GOT3 (cell line): ENCODE results near the gene GLB1L3.

ENCODE experiments used
- DNase-seq: peaks from one replicate; lab custom pipeline; 2025; ENCODE audit warnings: mixed read lengths; lab: John Stamatoyannopoulos, UW

GLB1L3 gene, protein sequence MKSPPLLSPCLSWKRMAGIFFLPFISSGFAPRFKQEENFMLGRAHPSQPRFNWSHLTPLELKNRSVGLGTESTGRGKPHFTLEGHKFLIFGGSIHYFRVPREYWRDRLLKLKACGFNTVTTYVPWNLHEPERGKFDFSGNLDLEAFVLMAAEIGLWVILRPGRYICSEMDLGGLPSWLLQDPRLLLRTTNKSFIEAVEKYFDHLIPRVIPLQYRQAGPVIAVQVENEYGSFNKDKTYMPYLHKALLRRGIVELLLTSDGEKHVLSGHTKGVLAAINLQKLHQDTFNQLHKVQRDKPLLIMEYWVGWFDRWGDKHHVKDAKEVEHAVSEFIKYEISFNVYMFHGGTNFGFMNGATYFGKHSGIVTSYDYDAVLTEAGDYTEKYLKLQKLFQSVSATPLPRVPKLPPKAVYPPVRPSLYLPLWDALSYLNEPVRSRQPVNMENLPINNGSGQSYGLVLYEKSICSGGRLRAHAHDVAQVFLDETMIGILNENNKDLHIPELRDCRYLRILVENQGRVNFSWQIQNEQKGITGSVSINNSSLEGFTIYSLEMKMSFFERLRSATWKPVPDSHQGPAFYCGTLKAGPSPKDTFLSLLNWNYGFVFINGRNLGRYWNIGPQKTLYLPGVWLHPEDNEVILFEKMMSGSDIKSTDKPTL

DNA sequence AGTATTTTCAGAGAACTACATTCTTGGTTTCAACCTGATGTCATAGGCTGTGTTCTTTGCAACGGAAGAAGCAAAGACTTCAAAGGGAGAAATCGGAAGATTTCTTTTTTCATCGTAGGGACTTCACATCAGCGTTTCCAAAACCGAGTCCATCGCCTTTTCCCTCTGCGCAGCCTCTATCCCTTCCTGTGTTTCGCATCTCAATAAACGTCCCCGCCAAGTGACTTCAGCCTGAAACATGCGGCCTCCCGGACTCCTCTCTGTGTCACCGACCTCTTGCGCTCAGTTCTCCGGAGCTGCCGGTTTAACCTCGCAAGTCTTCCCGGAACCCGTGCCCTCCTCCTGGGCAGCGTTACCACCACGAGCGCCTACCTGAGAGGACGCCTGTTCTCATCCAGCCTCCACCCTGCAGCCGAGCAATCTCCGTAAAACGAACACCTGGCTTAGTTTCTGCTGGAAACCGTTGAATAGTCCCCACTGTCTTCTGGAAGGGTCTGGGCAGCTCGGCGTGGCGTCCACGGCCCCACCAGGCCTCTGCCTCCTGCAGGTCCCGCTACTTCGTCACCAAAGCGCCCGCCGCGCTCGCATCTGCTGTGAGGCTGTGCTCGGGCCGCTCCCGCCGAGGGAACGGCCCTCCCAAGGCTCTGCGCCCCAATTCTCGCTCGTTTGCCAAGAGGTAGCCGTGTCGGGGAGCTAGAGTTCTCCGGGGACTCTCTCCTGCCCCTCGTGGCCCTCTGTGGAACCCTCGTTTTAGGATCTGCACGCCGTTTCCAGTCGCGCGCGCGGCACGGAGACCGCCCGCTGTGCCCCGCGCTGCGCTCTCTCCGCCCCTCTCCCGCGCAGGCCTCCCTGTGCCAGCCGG is at the start of gene GLB1L3:
TSS of gene GLB1L3 (plus strand) at position 846 of the 862 bp plus-strand sequence. CDS start 362 bp downstream, outside the sequence.
- no peak for DNase-seq

DNA sequence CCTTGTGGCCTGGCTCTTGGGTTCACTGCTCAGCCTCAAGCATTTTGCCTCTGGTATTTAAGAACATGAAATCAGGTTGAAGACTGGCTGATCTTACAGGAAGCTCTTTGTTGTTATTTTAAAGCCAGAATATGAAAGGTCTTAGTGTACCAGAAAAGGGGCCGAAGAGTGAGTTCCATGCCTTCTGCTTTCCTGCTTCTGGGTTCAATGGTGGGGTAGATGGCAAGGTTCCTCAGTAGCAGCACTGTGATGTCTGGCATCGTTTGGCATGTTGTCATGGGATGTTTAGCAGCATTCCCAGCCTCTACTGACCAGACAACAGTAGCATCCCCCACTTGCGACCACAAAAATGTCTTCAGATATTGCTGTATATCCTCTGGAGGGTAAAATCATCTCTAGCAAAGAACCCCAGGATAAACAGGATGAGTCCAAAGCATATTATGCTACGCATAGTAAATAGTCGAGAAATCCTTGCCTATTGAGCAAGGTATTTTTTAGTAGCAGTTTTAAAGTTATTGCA is 49.3 kb upstream of the GLB1L3 start:
- no peak for DNase-seq

DNA sequence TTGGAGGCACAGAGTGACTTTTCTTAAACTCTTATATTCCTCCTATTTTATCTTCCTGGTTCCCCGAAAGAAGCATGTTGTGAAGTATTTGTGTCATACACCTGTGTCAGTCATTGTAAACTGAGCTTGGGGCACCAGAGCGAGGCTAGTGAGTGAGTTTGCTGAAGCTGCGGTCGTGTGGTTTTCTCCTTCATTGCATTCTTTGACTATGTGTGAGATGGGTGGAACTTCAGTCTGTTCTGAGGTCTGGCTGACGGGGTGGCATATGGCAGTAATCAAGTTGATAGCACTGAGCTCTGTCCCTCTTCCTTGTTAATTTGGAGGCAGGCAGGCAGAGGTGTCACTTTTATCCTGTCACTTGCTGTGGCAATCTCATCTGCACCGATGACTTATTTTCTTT is 47.6 kb upstream of the GLB1L3 start:
- no peak for DNase-seq

DNA sequence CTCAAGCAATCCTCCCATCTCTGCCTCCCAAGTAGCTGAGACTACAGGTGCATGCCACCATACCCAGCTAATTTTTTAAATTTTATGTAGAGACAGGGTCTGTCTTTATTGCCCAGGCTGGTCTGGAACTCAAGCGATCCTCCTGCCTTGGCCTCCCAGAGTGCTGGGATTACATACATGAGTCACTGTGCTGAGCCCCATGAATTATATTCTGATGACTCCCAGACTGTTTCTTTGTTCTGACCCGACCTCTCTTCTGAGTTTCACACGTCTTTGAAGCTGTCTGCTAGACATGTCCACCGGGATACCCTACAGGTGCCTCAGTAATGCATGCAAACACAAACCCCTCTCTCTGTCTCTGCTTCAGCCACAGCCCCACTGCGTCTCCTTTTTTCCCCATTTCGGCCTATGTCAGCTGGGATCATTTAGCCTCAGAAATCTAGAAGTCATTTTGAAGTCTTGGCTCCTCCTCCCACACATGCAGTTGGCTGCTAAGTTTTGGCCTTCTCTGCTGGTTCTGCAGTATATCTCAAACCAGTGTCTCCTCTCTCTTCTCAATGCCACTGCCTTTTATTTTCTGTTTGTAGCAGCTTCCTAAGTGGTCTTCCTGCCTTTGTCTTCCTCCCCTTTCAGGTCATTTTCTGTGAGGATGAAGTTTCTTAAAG is 46.9 kb upstream of the GLB1L3 start:
- no peak for DNase-seq

DNA sequence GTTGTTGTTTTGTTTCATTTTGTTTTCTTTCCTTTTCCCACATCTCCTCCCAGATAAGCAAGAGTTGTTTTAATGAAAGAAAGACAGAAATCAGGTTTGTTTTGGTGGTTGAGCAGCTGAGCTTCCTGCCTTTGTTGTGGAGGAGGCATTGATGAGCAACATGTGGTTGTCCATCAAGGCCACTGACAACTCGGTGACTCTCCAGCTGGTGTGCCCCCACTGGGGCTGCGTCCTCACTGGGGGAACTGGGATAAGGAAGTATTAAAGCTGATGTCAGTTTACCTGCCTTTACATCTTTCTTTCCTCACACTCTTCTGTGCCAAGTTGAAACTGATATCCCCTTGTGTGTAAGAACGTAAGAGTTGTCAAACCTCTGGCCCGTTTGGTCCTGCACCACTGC is 45.8 kb upstream of the GLB1L3 start:
- DNase-seq, result no peak

DNA sequence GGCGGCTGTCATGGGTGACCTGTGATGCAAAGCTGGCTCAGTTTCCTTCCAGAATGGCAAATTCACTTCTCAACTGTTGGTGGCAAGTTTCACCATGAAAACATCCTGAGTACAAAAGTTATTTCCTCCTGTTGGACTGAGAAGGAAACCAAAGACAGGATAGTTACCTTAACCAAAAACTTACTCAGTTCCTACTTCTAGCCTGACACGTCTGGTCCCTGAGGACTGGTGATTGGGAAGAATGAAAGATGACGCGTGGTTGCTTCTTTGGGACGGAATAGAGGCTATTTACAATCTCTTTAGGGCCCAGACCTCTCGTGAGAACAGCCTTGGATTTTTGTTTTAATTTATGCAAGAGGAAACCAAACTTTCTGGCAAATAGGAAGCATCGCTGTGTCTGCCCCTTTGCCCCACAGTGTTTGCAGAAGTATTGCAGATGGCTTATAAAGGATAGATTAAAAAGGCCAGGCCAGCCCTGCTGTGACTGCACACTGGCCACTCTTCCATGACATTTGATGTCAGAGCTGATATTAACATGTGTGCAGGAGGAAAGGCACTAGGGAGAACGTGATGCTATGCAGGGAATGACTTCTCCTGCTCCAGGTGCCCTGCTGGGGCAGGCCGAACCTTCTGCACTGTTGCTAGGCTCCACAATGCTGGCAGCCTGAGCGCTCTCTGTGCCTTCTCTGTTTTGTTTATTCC is 44.1 kb upstream of the GLB1L3 start:
- no peak for DNase-seq

DNA sequence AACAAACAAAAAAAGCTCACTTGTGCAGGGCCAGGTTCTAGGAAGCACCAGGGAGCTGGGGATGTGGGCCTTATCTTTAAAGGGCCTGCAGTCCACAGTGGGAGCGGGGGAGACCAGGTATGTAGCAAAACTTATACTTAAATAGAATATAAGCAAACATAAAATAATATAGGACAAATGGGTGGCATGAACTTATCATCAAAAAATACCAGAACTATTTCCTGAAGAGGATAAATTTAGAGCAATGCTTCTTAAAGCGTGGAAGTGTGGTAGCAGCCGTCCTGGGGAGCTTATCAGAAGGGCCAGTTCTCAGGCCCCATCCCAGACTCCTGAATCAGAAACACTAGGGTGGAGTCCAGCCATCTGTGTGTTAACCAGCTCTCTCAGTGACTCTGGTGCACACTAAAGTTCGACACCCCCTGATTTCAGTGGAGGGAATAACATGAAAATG is 42.4 kb upstream of the GLB1L3 start:
- no peak for DNase-seq

DNA sequence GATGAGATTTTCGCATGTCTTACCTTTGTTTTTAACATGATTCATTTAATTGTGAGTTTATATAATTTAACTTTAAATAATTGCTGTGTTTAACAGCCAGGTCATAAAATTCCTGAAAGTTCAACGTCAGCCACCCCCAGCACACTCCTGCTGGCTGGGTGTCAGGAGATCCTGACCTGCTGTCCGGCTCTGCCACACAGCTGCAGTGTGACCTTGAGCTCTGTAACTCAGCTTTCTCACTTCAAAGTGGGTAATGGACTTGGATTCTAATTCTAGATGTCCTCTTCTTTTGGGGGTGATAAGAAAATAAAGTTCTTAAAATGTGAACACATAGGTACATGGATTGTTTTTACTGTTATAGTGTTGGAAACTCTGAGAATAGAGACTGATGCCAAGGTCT is 40.8 kb upstream of the GLB1L3 start:
- no peak for DNase-seq

DNA sequence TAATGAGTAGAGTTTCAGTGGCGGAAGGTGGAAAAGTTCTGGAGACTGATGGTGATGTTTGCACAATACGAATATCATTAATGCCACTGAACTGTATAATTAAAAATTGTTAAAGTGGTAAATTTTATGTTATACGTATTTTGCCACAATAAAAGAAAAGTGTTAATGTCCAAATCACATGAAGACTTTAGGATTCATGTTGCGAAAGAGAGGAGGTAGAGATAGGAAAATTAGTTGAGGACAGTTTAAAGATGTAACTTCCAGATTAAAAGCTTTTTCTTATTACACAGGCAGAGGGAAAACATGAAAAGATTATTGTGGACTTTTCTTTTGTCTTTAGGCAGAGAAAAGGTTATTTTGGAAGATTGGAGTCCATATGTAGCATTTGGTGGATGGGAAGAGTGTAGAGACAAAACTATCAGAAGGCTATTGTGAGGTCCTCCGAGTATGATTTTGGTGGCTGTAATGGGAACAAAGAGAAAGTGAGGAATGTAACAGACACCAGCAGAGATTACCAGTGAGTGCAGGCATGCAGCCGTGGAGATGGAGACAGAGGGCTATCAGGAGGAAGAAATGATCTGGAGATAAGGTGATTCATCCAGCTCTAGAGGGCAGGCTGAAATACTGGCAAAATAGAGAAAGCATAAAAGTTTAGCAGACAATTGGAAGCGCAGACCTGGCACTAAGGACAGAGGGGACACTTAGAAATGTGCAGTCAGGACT is 39.2 kb upstream of the GLB1L3 start:
- DNase-seq, result no peak

DNA sequence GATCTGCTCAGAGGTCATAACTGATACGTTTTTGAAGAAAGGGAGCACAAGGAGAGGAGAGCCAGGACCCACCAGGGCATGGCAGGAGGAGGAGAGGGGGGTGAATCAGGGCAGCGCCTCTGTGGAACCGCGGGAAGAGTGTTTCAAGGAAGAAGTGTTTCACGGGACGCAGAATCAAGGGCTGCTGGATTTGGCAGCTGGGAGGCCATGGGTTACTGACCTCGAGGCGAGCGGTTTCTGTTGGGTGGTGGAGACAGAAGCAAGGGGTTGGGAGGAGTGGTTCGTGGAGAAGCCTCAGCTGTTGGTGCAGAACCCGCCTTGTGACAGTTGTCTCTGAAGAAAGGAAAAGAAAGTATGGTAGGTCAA is 38.6 kb upstream of the GLB1L3 start:
- DNase-seq, result no peak

DNA sequence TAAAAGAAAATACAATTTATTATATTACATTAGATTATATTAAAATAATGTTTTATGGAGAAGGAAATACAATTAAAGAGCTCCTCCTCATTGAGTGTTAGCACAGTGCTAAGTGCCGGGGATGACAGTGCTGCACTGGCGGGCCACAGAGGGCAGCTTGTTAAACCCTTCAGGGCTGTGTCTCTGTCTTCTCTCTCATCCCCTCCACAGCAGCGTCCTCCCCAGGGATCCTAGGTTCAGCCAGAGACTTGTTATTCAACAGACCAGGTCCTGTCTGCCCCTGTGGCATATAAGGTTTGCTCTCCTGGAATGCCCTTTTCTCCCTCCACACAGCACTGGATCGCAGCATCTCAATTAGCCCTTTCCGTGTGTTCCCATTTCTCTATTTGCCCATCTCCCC is 37.2 kb upstream of the GLB1L3 start:
- DNase-seq, result no peak

DNA sequence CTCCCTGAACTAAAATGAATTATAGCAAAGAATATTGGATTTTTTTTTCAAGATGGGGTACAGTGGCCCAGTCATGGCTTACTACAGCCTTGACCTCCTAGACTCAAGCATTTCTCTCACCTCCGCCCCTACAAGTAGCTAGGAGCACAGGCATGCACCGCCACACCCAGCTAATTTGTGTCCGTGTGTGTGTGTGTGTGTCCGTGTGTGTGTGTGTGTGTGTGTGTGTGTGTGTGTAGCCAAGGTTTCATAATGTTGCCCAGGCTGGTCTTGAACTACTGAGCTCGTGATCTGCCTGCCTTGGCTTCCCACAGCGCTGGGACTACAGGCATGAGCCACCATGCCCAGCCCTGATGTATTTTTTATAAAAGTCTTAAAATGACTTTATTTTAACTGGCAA is 35.6 kb upstream of the GLB1L3 start:
- no peak for DNase-seq

DNA sequence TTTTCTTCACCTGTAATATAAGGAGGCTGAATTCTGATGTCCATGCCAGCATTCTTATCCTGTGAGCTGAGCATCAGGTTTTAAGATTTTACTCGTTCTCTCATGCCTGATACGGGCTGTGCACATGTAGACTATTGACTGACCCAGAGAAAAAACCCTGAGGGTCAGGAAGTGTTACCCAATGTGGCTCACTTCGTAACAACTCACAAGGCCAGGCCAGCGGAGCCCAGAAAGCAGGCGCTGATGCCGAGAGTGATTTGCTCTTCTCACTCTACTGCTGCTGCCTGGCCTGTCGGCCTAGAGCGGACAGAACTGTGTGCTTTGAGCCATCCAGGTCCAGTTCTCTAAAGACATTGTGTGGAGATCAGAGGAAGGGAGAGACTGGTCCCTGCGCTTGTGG is 33.8 kb upstream of the GLB1L3 start:
- no peak for DNase-seq

DNA sequence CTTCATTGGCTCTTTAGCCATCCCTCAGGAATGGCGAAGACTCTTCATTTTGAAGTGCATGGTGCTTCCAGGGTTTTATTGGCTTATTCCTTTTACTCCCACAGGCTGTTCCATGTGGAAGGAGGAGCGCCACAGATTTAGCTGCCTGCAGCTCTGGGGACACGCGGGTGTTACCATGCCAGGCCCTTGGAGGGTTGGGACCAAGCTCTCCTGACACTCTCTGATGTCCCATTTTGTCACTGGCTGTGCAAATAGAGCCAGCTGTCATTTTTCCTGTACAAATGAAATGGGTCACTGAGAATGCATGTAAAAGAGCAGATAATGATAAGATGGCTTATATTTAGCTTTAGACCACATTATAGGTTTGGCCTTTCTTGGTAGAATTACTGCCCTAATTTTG is 32.3 kb upstream of the GLB1L3 start:
- no peak for DNase-seq

DNA sequence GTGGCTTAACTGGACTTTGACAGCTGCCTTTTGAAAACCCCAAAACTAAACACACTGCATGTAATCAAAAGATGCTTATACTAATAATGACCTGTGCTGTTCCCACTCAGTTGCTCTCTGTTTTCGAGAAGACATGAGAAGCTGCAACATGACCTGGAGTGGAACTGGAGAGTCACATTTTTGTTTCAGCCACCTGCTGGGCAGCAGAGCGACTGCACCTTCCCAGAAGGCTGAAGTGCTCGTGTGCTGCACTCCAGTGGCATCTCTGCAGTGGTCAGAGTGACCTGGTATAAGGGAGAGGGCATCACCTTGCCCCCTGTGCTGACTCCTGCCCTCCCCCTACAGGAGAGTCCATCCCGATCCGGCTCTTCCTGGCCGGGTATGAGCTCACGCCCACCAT is 31.6 kb upstream of the GLB1L3 start:
- DNase-seq, result no peak

DNA sequence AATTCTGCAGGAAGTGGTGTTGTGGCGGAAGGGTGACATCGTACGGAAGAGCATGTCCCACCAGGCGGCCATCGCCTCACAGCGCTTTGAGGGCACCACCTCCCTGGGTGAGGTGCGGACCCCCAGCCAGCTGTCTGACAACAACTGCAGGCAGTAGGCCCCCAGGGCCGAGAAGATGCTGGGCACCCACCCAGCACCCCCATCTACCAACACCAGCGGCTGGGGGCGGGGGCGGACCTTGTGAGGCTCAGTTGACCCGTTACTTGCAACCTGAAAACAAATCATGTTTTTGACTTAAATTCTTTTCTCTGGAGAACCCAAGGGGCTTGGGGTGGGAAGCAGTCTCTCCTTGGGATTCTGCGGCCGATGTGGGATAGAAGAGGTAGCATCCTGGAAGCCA is 30.7 kb upstream of the GLB1L3 start:
- DNase-seq, result no peak

DNA sequence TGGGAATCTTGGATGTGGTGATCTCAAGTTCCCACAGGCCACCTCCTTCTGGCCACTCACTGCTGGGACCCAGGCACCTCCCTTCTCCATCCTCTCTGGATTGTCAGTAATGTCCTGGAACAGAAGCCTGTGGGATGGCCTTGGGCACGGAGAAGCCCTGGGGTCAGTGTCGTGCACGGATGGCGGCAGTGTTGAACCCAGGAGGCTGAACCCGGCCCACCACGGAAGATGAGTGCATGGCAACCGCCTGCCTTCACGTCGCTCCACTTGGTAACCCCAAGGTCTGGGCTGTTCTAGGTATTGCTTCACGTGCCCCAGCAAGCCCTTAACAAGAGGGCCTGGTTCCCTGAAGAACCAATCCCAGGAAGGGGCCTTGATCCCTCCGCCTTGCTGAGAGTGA is 30.1 kb upstream of the GLB1L3 start:
- DNase-seq, result no peak

DNA sequence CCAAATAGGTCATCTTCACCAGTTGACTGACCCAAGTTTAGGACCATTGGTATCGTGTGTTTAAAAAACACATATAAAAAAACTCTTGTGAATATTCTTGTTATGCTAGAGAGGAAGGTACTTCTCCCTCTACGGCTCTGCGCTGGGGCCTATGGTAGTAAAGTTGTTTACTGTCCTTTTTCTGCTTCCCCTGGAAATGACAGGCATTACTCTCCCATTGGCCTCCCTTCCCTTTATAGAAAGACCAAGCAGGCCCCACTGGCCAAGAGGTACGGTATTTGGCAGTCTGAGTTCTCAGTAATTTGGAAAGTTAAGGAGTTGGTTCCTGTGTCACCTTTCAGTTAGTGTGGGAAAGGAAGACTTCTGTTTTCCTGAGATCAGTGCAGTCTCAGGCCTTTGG is 29.5 kb upstream of the GLB1L3 start:
- no peak for DNase-seq

DNA sequence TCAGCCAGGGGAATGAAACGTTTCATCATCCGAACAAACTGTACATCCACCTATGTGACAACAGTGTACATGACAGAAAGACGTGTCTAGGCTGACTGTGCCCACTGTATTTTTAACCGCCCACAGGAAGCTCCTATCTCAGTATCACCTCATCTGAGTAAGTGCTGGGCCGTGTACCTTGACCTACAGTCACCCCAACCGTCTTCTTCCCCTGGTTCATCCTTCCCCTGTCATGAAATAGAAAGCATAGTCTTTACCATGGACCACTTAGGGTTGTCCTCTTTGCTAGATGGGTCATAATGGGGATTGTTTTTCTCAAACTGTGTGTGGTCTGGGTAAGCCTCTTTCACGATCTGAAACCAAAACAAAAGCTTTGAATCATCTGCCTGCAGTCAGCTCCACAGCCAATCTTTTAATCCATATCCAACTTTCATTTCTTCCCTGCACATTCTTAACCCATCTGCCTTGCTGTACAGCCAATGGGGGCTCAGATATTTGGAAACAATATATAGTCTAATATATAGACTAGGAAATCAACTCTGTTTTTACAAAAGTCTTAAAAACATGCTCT is 27.2 kb upstream of the GLB1L3 start:
- DNase-seq, result no peak

DNA sequence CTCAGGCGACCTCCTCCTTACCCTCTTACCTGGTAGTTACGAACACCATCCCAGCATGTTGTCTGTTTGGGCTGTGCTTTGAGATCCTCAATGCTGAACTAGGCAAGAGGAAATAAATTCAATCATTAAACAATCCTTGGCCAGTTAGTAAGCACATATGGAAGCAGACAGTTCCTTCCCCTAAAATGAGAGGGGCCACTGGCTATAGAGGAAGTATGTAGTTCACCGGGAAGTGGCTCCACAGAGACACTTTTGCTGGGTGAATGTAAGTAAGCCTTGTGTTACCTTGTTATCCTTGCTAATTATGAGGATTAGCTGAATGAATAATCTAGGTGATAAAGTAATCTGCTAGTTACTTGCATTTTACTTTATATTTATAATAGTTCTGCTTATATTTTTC is 25.9 kb upstream of the GLB1L3 start:
- DNase-seq, result no peak
